ENCODE measurements around the gene RELN.

RELN gene

DNA sequence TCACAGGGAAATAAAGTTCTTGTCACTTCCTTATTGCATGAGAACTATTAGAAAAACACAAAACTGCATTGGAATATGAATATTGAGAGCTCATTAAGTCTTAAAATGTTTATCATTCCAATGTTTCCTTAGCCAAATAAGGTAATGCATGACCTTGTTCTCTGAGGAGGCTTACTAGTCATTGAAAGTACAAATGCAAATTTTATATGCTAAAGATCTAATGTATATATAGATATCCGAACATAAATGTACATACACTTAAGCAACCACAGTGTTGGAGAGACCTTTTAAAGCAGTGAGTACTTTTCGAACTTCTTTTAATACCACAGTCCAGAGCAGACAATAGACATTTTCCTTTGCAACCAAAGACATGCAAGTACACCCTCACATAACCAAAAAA is 96.1 kb downstream of the RELN start:
- no peak for DNase-seq (ENCODE audit: low spot score)

DNA sequence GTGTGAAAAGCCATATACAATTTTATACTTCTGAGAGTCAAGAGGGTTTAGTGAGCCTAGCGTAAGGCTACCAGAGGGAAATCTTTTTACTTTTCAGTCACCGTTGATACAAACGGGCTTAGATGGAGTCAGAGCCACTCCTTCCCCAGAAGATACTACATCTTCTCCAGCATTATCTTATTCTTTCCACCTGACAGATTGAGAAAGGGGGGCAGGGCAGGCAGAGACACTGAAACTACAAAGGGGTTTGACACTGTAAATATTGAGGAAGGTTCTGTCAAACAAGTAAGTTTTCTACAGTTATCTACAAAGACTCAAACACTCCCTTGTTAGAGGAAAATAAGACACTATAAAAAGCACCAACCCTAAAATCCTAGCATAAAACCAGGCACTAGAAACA is 100.0 kb downstream of the RELN start:
- no peak for DNase-seq (ENCODE audit: low spot score)

DNA sequence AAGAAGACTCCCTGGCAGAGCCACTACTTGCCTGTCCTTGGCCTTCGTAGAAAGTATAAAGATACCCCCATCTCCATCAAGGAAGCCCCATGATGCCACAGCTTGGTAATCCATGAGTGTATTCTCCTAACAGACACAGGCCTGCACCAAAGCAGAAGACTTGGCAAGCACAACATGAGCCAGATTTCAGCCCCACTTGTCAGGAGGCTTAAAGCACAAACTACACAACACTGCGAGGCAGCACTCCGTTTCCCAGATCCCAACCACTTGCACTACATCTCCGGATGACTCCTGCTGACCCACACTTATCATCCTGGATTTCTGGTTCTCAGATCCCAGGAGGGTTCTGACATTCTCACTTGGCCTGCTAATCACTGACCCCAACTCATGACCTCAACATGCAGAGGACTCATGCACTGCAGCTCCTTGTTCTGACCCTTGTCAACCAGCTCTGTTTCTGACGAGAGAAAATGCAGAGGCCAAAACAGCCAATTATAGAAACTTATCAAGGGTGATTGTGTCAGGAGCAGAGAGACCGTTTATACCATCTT is 100.8 kb downstream of the RELN start:
- no peak for DNase-seq (ENCODE audit: low spot score)

DNA sequence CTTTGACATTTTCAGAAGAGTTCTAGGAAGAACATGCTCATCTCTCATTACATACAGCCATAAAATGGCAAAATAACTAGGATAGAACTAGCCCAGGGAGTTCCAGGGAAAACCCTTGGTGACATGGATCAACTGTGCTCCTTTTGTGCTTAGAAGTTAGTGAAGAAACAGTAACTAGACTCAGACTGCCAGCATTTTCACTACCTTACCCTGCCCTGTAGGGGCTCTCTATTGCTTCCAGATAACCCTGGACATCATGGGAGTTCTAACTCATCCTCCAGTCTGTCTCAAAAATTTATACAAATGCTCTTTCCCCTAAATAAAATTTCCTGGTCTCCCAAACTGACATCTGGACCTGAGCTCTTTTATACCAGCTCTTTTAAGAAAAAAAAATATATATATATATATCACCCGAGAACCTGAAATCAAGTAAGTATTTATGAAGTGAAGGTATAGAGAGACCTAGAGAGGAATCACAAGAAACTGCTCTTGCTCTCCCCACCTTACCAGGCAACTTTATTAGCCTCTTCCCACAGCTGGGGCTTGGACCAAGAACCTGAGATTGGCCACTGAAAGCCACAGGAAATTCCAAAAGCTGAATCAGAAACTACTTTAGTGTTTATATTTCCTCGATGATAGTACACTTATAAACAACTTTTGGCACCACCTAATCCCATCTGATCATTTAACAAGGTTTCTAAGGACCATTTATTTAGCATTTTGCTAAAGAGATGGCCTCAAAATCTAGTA is 101.4 kb downstream of the RELN start:
- peak; percentile 7 for DNase-seq (ENCODE audit: low spot score)

DNA sequence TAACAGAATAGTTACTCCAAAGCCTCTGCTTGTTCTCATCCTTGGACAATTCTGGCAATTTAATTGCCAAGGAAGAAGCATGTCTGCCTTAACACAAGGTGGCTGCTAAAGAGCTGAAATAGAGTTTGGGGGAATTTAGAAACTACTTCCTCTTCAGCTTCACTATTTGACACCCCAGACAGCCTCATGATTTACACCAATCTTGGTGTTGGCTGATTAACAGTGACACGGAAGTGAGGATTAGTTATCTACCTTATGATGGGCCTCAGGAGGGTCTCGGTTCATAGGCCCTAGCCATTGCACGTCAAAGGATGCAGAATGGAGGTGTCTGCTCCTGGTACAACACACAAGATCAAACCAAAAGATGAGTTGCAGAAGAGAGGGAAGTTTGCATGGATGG is 102.4 kb downstream of the RELN start:
- DNase-seq (ENCODE audit: low spot score), result no peak

DNA sequence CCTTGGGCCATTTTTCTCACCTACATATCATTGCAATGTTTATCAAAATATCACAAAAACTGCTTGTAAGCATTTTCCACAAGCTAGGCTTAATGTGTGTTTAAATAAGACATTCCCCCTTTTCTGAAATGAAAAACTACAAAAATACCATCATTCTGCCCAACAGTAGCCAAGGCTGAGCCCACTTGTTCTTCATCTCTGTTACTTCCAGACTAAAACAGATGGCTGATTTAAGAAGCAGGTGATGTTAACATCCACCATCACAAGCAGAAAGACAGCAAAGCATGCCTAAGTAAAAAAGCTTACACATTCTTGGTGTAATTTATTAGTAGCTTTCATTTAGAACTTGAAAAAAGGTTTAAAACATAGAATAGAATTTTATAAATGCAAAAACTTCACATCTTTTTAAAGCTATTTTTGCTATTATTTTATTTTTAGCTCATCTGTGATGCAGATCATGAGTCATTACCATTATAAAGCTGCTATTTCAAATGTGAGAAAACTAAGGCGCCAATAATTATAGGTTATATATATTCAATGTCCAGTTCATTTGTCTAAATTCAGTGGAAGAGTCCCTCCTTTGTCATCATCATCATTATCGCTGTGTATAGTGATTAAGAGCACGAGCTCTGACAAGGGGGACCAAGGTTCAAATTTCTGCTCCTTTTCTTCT is 109.4 kb downstream of the RELN start:
- no peak for DNase-seq (ENCODE audit: low spot score)

DNA sequence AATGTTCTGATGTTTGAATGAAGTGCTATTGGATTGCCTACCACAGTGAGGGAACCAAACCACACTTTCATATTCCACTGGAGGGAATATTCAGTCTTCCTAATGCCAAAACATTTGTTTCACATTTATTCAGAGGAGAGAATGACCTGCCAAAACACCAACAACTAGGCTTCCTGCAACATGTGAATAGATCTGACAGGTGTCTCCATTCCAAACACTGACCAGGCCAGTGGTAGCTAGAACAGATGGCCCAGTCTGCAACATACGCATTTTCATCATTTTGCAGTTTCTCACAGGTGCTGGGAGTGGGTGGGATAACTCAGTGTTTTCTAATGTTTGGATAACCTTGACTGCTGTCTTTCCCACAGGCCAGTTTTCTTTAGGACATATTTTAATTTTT is 110.0 kb downstream of the RELN start:
- no peak for DNase-seq (ENCODE audit: low spot score)

DNA sequence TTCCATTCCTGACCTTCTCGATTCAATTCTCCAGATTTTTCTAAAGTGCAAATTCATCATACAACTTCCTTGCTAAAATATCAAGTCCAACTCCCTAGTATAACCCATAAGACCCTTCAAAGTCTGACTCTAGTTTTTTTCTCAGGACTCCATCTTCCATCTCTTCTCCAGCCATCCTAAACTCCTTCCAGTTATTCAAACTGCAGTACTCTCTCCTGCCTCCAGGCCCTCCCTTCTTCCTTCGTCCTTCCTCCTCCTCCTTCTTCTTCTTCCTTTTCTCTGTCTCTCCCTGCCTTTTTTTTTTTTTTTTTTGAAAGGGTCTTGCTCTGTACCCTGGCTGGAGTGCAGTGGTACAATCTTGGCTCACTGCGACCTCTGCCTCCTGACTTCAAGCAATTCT is 111.9 kb downstream of the RELN start:
- no peak for DNase-seq (ENCODE audit: low spot score)

DNA sequence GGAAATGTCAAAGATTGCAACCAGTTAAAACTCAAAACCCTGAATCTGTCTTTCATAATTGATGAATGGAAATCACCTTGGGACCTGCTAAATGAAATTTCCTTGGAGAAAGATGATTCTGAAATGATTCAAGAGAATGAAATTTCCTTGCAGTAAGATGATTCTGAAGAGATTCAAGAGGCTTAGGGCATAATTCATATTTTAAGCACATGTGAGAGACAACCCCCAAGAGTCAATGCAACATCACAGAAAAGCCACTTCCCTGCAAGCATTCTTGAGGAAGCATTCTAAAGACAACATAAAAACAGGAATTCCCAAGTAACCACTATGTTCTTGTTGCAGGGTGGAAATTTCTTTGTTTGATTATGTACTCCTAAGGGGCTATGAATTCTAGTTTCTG is 113.7 kb downstream of the RELN start:
- DNase-seq (ENCODE audit: low spot score), result no peak

DNA sequence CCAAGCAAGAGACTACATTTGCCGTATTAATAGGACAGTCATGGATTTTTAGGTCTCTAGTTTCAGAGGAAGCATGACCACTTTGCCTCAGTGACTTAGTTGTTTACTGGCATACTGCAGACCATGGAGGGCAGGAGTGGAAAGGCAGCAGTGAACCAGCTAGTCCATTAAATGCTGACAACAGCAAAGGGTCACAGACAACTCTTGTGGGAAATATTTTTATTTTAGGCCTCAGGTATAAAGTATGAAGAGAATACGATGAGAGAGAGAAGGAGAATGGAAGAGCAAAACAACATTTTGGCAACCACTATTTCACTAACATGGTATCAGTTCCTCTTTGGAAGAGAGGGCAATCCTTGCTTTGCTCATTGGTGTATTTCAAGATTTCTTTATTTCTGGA is 118.0 kb downstream of the RELN start:
- DNase-seq (ENCODE audit: low spot score), result no peak

DNA sequence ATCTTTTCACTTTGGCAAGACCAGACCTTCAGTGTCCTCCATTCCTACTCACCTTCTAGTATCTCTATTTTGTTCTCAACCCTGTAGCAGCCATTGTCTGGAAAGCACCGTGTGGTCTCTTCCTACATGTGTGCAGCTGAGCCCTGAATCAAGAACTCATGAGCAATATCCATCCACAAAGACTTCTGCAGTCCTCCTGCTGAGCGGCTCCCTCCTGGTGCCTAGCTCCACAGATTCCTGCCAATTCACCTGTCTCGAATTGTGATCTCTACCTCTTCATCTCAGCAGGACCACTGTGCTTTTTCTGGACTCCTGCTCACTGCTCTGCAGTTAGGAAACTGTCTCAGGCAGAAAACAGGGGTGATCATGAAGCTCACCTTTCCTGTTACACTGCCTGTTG is 118.8 kb downstream of the RELN start:
- no peak for DNase-seq (ENCODE audit: low spot score)

DNA sequence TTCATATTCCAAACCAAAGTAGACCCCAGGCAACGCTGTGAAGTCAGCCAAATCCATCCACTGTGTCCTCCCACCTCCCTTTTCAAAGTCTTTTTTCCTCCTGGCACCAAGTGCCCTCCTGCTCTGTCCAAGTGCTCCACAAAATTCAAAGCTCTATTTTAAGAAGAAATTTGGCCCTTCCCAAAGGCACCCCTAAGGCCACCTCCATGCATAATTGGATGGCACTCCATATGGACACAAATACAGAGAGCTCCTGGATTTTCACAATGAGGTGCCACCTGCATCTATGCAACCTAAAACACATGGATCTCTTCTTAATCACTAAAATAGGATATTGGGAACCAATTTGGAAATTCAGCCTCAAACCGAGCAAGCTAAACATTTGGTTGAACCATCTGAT is 121.6 kb downstream of the RELN start:
- DNase-seq (ENCODE audit: low spot score), result no peak

DNA sequence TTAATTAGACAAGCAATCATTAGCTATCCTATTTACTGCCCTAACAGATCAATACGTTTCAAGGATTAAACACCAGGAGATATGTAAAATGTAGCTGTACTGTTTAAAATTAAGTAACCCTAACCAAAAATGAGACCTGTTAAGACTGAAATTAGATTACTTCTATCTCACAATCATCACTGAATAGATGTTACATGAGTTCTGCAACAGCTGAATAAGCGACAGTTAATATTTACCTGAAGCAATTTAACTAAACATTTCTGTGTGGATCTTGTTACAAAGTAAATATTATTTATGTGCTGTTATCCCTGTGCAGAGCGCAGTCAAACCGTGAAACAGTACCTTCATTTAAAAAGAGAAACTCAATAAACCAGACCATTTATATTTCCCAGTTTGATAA is 122.5 kb downstream of the RELN start:
- DNase-seq (ENCODE audit: low spot score), result no peak

DNA sequence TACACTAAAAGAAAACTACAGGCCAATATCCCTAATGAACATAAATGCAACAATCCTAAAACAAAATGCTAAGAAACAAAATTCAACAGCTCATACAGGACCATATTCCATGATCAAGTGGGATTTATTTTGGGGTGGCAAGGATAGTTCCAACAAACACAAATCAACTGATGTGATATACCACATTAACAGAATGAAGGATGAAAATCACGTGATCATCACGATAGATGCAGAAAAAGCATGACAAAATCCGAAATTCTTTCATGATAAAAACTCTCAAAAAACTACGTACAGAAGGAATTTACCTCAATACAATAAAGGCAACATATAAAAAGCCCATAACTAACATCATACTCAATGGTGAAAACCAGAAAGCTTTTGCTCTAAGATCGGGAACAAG is 124.0 kb downstream of the RELN start:
- DNase-seq (ENCODE audit: low spot score), result no peak

DNA sequence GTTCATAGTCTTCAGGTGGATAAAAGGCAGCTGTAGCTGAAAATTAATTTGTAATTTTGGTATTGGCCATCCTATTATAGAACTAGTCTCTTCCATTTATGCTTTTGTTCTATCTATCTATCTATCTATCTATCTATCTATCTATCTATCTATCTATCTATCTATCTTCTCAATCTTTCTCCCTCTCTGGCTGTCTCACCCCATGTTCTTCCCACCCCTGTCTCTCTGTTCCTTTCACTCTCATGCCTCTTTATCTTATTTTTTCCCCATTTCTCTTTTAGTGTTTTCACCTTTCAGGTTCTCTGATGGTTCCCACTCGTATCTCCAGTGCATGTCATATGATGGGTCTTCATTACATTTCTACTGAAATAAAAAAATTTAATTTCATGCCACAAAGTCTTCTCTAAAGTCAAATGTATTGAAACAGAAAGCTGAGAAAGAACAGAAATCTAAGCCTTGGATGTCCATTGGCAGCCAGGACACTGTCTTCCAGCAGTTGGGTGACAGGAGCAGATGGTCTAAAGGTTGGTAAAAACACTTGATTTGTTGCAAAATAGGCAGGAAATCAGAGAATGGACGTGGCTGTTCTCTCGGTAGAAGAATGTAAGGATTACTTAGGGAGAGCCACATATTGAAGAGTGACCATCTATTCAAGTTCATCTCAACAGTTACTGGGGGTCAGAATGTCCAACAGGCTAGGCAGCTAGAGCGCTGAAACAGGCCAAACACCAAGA is 127.0 kb downstream of the RELN start:
- DNase-seq (ENCODE audit: low spot score), result no peak

DNA sequence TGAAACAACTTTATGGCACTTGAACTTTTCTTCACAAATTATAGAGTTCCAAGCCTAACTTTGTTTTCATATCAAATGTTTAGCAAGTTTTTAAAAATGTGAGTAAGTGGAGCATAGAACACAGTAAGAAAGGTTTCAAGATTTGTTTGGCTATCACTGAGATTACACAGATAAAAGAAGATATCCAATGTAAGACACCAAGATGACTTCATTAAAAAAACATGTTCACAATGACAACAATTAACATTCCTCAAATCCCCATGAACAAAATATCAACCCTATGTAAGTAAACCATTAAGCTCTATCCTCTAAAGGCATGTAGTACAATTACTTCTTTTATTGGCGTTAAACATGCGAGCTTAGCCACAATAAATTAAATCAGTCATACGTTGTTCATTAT is 129.7 kb downstream of the RELN start:
- DNase-seq (ENCODE audit: low spot score), result no peak

DNA sequence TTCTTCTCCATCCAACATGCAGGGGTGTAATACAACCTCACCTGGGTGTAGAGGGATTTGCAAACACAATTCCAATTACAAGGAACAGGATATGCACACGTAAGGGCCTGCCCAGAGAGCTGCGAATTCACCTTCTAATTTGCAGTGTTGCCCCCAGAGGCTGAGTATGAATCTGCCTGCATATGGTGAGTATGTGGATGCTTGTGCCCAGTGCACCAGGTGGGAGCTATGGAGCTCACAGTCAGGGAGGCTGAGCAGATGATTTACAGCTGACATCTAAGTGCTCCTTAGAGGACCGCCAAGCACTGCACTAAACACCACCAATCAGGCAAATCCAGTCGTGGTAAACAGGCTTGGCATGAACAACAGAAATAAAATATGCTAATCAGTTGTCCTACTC is 132.0 kb downstream of the RELN start:
- no peak for DNase-seq (ENCODE audit: low spot score)

DNA sequence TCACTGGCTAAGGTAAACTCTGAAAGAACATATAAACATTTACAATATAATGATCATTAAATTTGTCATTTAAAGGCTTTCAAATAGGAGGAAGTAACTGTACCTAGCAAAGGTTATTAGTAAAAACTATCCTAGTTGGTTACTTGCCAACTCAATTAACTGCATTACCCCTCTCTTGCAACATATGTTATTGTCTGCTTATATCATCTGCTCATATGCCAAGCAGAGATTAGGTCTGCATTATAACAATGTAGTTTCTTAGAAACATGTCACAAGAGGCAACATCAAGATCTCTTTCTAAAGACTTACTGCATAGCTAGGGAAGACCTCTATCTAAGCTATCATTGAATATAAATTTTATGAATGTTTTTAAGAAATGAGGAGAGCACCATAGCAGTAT is 132.5 kb downstream of the RELN start:
- no peak for DNase-seq (ENCODE audit: low spot score)

DNA sequence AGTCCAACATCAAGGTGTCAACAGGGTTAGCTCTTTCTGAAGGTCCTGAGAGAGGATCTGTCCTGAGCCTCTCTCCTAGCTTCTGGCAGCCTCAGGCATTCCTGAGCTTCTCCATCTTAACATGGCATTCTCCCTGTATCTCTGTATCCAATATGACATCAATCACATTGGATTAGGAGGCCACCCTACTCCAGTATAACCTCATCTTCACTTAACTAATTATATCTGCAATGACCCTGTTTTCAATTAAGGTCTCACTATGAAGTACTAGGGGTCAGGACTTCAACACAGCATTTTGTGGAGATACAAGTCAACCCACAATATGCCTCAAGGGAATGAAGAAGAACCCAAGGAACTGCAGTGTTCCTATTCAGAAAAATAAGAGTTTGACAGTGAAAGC is 133.8 kb downstream of the RELN start:
- no peak for DNase-seq (ENCODE audit: low spot score)

DNA sequence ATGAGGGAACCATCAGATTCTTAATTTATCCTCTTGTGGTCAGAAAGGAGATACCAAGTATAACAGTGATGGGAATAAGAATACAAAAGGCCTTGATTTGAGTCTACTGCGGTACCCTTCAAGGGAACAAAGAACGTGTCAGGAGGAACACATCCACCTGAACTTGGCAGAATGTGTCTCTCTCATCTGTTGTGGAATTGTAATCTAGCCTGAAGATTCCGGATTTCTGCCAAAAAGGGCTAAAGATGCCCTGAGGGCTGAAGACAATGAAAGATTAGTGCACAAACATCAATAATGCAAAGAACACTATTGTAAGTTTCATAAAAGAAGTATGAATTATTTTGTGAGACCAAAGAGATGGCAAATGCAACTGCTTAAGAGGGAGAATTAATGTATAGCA is 134.8 kb downstream of the RELN start:
- no peak for DNase-seq (ENCODE audit: low spot score)

DNA sequence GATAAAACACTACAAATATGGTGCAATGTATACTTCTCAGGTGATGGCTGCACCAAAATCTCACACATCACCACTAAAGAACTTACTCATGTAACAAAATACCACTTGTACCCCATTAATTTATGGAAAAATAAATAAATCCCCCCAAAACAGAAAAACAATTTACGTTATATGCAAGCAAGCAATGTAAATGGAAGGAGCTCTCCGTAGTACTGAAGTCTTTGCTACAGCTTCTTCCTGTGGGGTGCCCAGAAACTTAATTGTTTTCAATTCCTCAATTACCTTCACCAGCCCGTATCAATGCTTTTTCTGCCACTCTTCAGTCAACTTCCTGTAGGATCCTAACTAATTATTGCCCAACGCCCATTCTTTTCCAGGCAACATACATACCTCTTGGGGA is 138.1 kb downstream of the RELN start:
- DNase-seq (ENCODE audit: low spot score), result peak; percentile 27

DNA sequence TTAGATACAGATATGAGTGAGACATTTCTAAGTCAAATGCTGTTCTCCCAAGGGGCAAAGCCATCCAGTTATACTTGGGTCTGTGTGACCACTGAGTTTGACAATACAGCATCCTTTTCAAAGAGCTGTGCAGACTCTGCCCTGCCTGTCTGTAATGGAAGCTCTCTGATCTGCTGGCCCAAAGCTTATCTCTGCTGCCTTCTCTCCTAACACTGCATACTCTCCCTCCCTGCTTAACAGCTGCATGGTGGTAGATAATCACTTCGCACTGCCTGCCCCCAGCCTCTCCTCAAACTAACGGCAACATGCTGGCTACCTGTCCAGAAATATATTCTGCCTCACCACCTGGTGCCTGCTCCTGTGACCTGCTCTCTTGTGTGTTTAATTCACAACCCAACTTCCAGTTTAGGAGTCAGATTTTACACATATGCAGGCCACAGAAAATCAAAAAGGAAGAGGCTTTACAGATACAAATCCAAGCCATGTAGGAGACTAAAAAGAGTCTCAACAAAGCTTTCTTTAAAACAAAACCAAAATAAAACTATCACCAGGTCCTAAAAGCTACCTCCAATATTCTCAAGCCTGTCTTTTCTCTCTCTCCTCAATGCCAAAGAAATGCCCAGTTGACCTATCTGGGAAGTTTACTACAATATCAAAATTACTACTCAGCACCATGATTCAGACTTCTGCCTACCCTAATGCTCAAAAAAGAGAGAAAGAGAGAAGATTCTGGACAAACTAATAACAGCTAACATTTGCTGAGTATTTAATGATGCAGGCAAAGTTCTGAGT is 145.6 kb downstream of the RELN start:
- no peak for DNase-seq (ENCODE audit: low spot score)
